AG09309 (cell line): Measurements from ENCODE around the gene KCNK2.

Source experiments
- DNase-seq: peaks from one replicate; pipeline ENCODE4 v3.0.0-alpha.2; 2010; ENCODE audit warnings: low read depth
- H3K4me3 ChIP-seq: 2 replicates; pipeline ENCODE4 v1.5.1; 2011; ENCODE audit warnings: mild to moderate bottlenecking, low read depth, low read length, moderate library complexity; ENCODE audit not compliant: control insufficient read depth
- TF ChIP-seq, protein P1 (sequence below): IDR thresholded peaks from 2 replicates; pipeline ENCODE4 v1.5.1; 2011; ENCODE audit warnings: mild to moderate bottlenecking, low read depth, low read length, inconsistent platforms; ENCODE audit not compliant: insufficient read depth, control insufficient read depth; ENCODE audit errors: missing control alignments

The KCNK2 gene

DNA sequence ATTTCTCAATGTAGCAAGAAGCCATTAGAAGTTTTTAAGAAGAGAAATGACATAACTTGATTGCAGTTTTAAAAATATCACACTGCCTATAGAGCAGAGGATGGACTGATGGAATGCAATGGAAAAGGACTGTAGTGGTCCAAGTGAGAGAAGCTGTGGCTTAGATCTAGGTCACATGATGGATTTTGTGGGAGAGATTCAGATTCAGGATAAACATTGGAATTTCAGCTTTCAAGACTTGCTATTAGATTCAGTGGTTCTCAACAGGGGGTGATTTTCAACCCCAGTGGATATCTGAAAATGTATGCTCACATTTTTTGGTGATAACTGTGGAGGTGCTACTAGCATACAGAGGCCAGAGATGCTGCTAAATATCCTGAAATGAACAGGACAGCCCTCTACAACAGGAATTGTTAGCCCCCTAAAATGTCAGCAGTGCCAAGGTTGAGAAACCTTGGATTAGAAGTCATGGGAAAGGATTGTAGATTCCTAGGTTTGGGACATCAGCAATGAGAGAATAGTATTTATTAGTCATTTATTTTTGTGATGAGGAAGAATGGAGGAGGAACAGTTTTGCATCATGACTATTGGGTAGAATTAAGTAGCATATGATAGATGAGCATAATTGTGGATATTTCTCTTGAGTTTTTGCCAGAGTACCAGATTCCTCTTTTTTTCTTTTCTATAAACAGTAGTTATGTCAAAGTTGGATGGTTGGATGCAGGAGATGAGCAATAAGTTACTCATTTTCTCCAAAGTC lies 30.1 kb upstream of the KCNK2 start:
- TF ChIP-seq, protein P1, sequence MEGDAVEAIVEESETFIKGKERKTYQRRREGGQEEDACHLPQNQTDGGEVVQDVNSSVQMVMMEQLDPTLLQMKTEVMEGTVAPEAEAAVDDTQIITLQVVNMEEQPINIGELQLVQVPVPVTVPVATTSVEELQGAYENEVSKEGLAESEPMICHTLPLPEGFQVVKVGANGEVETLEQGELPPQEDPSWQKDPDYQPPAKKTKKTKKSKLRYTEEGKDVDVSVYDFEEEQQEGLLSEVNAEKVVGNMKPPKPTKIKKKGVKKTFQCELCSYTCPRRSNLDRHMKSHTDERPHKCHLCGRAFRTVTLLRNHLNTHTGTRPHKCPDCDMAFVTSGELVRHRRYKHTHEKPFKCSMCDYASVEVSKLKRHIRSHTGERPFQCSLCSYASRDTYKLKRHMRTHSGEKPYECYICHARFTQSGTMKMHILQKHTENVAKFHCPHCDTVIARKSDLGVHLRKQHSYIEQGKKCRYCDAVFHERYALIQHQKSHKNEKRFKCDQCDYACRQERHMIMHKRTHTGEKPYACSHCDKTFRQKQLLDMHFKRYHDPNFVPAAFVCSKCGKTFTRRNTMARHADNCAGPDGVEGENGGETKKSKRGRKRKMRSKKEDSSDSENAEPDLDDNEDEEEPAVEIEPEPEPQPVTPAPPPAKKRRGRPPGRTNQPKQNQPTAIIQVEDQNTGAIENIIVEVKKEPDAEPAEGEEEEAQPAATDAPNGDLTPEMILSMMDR = no peak
- DNase-seq = no peak
- H3K4me3 ChIP-seq = no peak overlapping the region

DNA sequence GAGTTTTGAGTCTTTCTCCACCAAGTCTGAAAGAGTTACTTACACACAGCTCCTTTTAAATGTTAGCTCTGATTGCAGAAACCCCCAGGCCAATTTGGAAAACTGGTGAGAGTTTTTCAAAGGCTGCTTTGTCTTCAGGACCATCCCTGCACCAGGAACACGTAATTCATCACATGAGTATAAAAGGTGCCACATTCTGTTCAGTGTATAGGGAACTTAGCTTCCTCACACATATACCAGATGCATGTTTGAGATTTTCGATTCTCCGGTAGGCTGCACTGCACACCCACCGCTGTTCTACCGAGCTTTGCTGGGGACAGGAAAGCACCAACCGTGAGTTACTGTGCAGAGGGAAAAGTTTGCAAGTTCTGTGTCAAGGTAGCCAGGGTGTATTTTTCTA lies 28.3 kb upstream of the KCNK2 start:
- TF ChIP-seq, protein P1 = no peak
- no peak overlapping the region for H3K4me3 ChIP-seq
- no peak for DNase-seq

DNA sequence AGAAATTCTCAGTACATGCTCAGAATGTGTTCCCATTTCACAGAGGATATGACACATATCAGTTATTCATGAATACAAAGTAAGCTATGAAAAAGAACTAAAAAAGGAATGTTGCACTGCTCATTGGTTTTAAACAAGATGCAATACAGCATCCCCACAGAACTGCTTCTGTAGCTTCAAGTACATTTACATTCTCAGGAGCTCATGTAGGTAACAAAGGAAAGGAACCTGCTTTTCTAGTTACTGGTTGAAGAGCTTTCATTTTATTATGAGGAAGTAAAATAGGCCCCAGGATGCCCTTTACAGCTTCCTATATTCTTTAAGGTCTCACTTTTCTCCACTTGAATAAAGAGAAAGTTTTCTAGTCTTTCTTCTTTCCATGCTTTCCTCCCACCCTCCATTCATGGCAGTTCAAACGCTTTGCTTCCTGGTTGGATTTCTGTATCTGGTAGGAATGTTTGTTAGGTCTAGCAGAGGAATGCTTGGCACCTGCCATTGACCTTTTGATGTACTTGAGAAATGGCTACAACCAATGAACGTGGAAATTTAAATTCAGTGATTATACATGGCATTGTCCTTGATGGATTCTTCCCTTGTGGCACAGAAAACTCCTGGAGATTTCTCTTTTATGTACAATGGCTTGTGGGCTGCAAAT lies 27.1 kb upstream of the KCNK2 start:
- TF ChIP-seq, protein P1 = no peak
- H3K4me3 ChIP-seq = no peak overlapping the region
- no peak for DNase-seq

DNA sequence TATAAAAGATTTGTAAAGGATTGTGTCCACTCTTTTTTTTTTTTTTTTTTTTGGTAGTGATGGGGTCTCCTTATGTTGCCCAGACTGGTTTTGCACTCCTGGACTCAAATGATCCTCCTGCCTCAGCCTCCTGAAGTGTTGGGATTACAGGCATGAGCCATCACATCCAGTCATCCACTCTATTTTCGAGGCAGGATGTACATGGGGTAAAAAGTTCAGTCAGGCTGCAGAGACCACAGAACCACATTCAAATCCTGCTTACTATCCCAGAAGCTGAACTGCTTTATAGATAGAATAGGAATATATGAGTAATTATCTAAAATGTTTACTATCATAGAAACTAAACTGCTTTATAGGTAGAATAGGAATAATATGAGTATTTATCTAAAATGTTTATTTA lies 26.0 kb upstream of the KCNK2 start:
- no peak for DNase-seq

DNA sequence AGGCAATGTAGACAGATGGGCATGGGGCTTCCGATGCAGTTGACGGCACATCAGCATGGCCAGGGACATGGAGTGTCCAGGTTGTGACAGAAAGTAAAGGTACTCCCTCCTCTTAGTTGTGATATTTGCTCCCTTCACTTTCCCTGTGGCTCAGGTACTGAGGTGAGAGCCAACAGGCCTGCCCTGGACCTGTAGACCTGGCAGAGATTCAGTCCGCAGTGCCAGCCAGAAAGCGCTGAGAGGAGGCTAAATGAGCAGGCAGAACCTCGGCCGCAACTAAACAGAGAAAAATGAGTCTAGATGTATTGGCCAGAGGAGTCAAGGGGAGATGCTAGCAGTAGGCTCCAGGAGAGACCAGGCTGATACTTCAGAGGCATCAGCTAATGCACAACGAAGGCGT lies 22.6 kb upstream of the KCNK2 start:
- TF ChIP-seq, protein P1 = no peak
- H3K4me3 ChIP-seq = no peak overlapping the region
- no peak for DNase-seq

More for the DNA sequence above, 26.0 kb upstream of the KCNK2 start:
- TF ChIP-seq, protein P1 = no peak
- H3K4me3 ChIP-seq = no peak overlapping the region

DNA sequence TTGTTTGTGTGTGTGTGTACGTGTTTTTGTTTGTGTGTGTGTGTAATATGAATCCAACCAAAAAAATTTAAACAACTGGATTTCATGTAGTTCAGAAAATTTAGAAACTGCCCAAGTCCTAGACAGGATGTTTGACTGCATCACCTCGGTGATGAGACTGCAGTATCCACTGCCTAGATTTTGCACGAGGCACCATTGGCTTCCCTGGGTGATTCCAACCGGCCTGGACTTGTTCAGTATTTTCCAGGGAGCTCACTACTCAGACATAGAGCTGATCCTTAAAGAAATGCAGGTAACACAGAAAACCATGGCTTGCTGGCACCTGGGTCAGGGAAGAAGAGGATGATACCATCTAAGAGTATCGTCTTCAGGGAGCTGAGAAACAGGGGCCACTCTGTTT lies 18.2 kb upstream of the KCNK2 start:
- no peak for DNase-seq
- H3K4me3 ChIP-seq = no peak overlapping the region
- TF ChIP-seq, protein P1 = no peak
